ENCODE measurements around the gene IGBP1.

DNA sequence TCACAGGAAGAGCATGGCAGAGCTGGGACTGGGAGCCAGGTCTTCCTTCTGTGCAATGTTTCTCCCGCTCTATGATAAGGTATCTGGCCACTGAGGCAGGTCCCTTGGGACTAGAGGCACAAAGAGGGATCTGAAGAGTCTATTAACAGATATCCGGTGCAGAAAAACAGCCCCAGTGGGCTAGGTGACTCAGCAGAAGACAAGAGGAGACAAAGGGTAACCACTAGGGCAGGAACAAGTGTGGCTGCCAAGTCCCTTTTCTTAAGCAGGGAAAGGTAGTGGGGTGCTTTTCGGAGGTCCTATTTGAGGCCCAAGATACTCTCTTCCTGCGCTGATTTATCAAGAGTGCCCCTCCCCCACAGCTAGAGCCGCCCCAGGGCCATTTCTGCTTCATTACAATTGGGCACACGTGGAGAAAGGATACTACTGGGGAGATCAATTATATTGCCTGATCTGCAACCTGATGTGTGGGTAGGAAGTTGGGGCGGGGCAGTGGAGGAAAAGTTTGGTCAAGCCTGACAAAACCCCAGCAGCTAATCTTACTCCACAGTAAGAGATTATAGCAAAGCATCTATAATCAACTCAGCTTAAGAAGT lies 43.8 kb downstream of the IGBP1 start, which contains the start of gene DGAT2L6:
- TF ChIP-seq, protein P1, sequence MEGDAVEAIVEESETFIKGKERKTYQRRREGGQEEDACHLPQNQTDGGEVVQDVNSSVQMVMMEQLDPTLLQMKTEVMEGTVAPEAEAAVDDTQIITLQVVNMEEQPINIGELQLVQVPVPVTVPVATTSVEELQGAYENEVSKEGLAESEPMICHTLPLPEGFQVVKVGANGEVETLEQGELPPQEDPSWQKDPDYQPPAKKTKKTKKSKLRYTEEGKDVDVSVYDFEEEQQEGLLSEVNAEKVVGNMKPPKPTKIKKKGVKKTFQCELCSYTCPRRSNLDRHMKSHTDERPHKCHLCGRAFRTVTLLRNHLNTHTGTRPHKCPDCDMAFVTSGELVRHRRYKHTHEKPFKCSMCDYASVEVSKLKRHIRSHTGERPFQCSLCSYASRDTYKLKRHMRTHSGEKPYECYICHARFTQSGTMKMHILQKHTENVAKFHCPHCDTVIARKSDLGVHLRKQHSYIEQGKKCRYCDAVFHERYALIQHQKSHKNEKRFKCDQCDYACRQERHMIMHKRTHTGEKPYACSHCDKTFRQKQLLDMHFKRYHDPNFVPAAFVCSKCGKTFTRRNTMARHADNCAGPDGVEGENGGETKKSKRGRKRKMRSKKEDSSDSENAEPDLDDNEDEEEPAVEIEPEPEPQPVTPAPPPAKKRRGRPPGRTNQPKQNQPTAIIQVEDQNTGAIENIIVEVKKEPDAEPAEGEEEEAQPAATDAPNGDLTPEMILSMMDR (IDR thresholded peaks at IDR 0.05), result no peak
- TF ChIP-seq POLR2A (IDR thresholded peaks at IDR 0.05), result no peak
